ENCODE measurements around the gene CCM2.

CCM2 gene

GRCh38 chr7:45082031-45082830, 82.2 kb downstream of the CCM2 start:
- no peak for DNase-seq (ENCODE audit: low spot score)

DNA sequence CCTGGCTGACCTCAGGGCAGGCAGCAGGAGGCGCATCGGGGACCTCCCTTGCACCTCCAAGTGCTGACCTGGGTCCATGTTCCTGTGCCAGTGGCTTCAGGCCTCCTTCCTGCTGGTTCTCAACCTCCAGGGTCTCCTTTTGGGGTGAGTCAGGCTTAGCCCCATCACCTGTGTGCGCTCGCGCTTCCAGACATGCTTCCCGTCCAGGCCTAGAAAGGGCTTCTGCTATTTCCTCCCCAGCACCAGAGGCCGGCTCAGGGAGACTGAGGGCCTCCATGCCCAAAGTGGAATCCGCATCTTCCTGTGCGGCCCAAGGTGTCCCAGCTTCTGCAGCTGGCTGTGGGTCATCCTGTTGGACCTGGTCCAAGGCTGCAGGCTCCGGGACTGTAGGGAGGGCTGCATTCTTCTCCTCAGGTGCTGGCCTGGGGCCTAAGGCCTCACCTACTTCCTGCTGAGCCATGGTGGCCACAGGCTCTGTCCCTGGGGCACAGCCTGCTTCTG, 82.9 kb downstream of the CCM2 start:
- DNase-seq (ENCODE audit: low spot score): no peak

DNA sequence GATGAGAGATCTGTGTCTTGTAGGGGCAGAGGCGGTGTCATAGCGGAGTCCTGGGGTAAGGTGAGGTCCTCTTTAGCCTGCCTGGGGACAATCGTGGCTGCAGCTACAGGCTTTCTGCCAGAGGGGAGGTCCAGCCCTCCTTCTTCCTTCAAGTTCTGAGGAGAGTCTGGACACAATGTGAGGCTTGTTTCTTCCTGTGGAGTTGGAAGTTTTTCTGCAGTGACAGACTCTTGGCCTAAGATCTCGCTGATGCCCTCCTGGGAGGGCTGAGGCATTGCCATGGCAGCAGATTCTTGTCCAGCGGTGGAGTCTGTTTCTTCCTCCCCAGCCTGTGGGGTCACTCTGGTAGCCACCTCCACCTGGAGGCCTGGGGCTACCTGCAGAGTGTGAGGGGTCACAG, 84.3 kb downstream of the CCM2 start:
- no peak for DNase-seq (ENCODE audit: low spot score)

- no peak for DNase-seq (ENCODE audit: low spot score)
These were observed 85.1 kb downstream of the CCM2 start for GRCh38 chr7:45084901-45085618.

GRCh38 chr7:45085619-45086200, 85.7 kb downstream of the CCM2 start:
- no peak for DNase-seq (ENCODE audit: low spot score)

- DNase-seq (ENCODE audit: low spot score): no peak
These were observed 86.5 kb downstream of the CCM2 start for GRCh38 chr7:45086331-45087065.

DNA sequence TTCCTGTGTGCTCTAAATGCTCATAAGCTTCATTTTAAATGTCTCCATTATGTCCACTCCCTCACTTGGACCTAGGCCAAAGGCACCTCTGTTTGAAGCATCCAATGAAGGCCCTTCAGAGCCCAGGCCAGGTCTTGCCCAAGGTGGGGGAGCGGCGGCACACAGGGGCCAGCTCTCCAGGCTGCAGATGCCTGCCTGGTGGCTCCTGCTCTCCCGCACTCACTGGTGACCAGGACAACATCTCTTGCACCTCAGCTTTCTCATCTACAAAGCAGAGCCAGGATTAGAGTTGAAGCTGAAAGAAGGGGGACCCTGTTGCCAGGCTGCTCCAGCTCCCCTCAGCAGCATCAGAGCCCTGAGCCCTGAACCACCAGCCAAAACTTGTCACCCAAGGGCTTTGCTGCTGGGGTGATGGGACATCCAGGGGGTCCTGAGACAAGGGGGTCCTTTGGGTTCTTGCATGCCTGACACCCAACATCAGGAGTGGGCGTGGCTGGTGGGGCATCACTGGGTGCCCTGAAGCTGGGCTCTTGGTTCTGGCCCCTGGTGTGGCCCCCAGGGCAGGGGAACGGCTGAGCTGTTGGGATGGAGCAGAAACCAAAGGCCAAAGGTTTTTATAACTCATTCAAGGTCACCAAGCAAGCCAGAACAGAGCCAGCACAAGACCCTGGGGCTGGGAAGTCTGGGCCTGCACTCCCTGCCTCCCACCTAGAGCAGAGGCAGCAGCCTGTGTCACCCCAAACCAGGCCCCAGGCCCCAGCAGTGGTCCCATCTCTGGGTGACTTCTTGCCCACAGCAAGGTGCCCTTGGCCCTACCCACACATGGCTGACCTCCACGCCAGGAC, 87.5 kb downstream of the CCM2 start:
- no peak for DNase-seq (ENCODE audit: low spot score)

GRCh38 chr7:45088146-45088701, 88.2 kb downstream of the CCM2 start:
- no peak for DNase-seq (ENCODE audit: low spot score)

GRCh38 chr7:45088821-45089340, 88.9 kb downstream of the CCM2 start, which contains the start of gene NACAD:
TSS of gene NACAD (minus strand) at chr7:45088969. CDS start at chr7:45088894, 75 bp downstream.
- peak; percentile 67 for DNase-seq (ENCODE audit: low spot score)

- DNase-seq (ENCODE audit: low spot score): peak; percentile 71
These were observed 89.4 kb downstream of the CCM2 start for GRCh38 chr7:45089341-45089891.

DNA sequence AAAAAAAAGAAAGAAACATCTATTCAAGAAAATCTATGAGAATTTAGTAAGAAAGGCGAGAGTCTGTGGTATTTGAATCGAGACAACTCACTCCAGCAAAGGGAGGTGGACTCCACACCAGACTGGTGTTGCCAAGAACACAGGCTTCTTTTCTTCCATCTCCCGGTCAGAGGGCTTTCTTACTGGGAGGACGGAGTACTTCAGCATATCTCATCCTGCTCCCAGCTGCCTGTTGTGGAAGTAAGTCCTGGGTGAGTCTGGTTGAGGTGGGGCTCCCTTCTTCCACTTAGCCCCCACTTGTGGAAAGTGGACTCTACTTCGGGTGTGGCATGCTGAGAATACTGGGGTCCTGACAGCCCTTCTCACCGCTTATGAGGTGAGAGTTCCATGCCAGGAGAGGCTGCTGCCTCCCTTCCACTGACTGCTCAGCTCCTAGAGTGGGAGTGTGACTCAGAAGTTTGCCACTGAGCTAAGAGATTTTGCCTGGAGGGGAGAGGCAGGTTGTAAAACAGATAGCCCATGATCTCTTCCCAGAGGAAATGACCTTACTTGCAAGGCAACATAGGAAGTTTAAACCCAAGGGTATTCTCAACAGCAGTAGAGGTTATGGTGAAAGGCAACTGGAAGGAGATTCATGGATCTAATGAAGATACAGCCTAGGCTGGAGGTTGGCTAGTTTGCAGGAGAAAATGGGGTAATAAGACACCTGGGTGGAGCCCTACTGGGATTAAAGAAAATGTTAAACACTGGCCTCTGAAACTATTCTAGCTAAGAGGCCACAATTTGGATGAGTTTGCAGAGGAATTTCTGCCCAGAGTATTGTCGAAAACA, 92.3 kb downstream of the CCM2 start:
- peak; percentile 53 for DNase-seq (ENCODE audit: low spot score)

GRCh38 chr7:45092931-45093235, 92.9 kb downstream of the CCM2 start:
- DNase-seq (ENCODE audit: low spot score): no peak

DNA sequence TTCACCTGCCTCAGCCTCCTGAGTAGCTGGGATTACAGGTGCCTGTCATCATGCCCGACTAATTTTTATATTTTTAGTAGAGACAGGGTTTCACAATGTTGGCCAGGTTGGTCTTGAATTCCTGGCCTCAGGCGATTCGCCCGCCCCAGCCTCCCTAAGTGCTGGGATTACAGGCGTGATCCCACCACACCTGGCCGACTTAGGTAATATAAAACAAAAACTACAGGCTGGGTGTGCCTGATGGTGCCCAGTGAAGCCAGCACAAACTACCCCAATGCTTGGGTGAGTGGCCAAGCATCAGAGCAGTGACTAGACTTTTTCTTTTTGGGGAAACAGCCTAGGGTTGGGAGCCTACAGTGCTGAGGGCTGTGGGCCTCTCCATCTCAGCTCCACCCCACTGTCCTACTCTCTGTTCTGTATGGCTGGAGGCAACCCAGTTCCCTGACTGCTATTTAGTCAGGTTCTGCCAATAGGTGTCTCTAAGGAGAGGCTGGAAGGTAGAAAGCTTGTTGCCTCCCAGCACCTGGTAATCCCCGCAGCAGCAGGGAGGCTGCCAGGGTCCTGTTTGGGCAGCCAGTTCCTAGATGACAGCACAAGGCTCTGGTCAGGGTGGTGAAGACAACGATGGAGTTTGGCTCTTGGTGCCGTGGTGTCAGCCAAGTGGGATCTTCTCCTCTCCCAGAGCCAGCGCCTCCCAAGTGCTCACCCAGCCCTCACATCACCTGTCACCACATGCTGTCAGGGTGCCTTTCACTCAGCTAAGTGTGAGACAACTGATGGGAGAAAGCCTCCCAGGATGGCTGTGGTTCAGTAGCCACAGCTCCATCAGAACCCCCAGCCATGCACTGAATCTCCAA, 99.2 kb downstream of the CCM2 start:
- no peak for DNase-seq (ENCODE audit: low spot score)

GRCh38 chr7:45099891-45100760, 100.1 kb downstream of the CCM2 start:
- no peak for DNase-seq (ENCODE audit: low spot score)

DNA sequence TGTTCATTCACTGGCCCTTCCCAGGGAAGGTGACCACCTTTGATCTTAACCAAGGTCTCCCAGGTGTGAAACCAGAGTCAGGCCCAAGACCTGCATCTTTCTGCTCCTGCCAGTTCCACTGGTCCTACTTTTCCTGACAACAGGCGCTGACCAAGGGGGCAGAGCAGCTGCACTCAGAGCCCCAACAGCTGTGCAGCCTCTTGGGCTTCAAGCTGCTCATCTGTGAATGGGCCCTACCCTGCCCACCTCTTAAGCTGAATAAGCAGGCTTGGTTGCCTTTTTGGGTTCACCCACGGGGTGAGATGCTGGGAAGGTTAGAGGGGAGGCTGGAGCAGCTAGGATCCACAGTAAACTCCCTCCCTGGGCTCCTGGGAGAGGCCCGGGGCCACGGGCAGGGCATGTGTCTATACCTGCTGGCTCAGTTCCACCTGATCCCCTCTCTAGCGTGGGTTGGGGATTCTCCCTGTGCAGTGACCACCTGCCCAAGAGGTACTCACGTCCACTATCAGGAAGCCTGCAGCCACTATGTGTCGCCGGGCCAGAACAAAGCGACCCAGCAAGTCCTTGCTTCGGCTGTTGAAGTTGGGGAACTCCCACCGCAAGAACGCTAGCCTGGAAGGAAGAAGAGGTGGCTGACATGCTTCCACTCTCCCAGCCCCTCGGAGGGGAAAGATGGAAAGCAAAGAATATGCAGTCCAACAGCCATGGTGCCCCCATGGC, 100.9 kb downstream of the CCM2 start:
- DNase-seq (ENCODE audit: low spot score): no peak

- no peak for DNase-seq (ENCODE audit: low spot score)
These were observed 101.7 kb downstream of the CCM2 start for GRCh38 chr7:45101748-45102147.

All from hepatic stellate cell (primary cell).